ENCODE results near the gene RADX.
"Not testable (repeated sequence)": the region's sequence is repeated elsewhere in the genome, so short reads cannot be mapped to it uniquely, and the experiment has no call there.

The RADX gene, protein sequence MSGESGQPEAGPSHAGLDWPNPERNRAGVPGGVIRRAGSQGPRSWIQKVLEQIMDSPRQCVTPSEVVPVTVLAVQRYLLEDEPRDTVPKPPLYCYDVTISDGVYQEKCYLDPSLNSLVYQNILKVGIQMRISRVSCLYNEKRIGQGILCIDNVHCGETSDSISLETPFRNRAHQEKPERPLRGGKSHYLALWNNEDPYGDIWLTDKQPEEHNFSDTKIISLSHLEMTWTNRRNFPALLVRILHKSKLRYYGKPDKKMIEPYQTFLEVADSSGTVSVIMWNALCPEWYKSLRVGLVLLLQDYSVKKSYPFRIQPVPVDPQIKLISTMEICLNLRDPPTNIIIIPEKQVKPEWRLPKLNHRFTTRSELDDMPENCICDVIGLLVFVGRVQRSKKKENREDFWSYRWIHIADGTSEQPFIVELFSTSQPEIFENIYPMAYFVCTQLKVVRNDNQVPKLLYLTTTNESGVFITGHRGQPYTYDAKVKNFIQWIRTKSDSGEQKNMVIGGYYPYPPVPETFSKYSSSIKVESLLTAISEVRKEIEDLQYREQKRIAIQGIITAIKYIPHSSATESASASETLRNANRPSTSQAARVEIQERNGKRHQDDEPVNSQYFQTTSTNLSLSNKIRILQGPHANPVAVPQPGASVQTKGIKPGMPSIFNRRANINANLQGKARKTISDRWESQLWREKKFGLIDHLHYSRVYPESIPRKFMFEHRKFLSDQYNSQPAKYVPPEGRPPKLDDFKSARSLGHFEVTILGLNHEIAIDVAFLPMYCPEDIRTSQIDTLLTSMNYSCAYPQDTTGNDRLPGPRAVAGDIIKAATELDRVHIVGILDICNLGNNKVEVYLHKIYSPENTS

DNA sequence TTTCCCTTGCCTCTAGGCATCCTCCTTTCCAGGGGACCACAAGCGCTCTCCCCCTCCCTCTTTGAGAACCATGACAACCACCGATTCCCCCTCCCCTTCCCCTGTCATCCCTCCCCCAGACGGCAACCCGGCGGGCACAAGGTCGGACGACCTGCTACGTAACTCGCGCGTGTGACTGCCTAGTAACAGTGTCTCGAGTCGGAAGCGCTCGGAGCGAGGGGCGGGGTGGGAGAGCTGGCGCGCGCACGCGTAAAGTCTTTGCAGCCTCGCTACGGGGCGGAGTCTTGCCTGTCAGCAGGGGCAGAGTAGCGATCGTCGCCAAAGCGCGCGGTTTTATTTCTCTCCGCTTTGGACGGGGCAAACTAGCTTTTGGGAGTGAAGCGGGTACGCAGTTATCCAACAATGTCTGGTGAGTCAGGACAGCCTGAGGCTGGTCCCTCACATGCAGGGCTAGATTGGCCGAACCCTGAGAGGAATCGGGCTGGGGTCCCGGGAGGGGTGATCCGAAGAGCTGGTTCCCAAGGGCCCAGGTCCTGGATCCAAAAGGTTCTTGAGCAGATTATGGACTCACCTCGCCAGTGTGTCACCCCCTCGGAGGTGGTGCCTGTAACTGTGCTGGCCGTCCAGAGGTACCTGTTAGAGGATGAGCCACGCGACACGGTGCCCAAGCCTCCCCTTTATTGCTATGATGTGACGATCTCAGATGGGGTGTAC lies at the start of gene RADX:
Gene RADX (plus strand): TSS at position 300 of the 714 bp plus-strand sequence. CDS start 103 bp downstream, at position 403.
- peak; percentile 86 for DNase-seq (ENCODE audit: low spot score)

DNA sequence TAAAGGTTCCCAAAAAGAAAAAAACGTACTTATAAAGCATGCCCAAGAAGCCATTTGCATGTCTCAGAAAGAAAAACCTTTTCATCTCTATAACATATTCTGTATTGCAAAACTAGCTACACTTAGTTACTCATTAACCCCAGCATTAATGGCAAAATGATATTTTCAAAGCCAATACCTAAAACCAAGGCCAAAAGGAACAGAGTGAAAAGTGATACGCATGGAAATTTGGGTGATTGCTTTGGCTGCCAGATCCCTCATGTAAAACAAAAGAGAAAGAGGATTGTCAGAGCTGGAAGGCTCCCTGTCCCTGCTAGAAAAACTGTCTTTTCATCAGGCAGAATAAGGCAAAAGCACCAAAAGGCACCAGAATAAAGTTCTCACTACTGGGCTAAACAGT lies 46.8 kb upstream of the RADX start:
- no peak for DNase-seq (ENCODE audit: low spot score)

DNA sequence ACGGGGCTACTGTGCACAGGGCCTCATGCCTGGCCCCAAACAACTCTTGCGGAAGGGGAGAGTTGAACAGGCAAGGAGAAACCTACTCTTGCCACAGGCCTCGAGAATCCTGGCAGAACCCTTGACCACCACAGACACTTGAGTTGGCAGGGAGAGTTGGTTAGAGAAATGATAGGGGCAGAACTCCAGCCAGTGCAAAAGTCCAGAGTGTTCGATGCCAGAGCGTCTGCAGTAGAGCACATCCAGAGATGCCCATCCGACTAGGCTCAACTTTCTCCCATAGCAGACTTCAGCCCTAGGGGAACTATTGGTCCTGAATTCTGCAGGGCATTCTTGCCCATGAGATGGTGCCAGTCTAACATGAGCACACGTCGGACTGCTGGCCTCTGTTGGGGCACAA lies 45.4 kb upstream of the RADX start:
- DNase-seq (ENCODE audit: low spot score): no peak

DNA sequence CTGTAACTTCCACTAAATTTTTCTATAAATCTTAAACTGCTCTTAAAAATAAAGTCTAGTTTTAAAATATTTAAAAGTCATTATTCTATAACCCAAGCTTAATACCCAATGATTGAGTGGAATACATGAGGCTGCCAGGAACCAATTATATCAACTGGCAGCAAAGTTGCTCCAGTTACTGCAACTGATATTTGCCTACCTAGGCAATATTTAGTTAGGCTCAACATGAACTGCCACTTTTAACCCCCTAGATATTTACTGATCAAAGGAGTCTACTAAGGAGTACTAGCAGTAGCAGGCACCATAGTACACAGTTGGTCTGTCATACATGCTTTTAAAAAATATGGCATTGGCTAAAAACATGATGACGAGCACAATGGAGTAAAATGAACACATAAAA lies 29.9 kb upstream of the RADX start:
- no peak for DNase-seq (ENCODE audit: low spot score)

DNA sequence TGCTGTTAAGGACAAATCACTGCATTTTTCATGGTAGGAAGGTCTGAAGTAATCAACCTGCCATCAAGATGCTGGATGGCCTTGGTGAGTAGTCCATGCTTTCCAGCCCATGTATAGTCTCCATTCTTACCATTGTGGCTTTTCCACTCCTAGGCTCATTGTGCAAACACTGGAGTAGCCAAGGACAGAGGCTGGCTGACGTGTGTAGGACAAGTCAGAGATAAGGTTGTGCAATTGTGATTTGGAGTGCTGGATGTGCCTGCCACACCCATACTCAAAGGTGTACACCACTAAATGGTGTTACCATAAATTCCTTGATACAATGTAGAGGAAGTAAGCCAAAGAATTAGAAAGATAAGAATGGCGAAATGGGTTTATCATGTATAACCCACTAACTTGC lies 26.3 kb upstream of the RADX start:
- no peak for DNase-seq (ENCODE audit: low spot score)

DNA sequence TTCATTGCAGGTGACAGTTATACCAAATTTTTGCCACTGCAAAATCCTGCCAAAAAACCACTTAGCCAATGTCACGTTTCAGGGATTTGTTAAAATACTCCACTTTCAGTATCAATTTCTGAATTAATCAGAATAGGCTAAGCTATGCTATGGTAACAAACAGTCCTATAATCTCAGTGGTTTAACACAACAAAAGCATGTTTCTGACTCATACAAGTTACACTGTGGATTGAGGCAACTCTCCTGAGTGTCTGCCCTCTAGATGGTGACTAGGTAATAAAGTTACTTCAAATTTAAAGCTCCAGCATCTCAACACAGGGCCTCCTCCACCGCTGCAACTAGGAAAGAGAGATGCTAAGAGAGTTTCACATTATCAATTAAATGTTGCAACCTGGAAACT lies 23.0 kb upstream of the RADX start:
- no peak for DNase-seq (ENCODE audit: low spot score)

DNA sequence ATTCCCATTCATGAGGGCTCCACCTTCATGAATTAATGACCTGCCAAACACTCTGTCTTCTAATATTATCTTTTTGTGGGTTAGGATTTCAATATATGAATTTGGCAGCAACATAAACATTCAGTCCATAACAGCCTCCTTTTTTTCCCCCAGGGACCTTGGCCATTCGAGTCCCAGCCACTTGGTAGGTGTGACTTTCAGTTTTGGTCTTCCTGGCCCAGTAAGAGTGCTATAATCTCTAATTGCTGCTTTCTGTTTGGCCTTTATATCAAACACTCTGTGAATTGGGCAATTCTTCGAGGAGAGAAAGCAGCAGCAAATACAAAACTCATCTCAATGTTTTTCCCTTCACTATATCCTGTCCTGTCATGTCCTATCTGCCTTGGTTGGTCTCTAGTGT lies 12.4 kb upstream of the RADX start:
- no peak for DNase-seq (ENCODE audit: low spot score)

DNA sequence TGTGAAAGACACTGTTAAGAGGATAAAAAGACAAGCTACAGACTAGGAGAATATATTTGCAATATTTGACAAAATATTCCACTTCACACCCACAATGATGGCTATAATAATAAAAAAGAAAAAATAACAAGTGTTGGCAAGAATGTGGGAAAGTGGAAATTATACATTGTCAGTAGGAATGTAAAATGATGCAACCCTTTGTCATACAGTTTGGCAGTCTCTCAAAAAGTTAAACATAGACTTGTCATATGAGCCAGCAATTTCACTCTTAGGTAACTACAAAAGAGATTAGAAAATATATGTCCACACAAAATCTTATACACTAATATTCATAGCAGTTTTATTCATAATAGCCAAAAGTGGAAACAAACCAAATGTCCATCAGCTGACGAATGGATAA lies 5.2 kb upstream of the RADX start:
- no peak for DNase-seq (ENCODE audit: low spot score)

DNA sequence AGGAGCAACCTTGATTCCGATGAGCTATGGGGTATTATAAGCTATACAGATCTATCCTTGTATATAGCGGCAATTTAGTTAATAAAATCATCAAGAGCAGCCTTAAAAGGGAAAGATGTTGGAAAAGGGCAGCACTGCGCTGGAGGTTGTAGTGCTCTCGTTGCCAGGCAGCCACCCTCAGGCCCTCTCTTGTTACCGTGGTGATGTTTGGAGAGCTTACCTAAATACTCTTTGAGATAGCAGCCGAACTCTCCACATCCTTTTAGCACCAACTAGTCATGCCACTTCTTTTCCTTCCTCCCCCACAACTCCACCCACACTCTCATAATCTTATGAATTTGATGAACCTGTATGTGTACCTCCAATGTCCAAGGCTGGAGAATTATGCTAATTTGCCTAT lies 3.8 kb upstream of the RADX start:
- DNase-seq (ENCODE audit: low spot score): peak; percentile 36

DNA sequence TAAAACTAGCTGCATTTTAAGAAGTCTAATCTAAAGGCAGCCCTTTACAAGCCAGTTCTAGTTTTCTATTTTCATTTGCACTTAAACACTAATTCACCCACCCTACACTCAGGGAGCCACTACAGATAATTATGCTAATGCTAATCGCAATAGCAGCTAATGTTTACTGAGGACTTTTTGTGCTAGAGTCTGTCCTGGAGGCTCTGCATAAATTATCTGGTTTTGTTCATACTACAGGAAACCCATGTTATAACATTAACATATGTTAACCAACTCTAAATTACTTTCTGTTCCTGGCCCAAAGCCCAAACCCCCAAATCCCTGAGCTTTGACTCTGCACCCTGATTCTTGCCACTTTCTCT lies 480 bp upstream of the RADX start:
- no peak for DNase-seq (ENCODE audit: low spot score)

DNA sequence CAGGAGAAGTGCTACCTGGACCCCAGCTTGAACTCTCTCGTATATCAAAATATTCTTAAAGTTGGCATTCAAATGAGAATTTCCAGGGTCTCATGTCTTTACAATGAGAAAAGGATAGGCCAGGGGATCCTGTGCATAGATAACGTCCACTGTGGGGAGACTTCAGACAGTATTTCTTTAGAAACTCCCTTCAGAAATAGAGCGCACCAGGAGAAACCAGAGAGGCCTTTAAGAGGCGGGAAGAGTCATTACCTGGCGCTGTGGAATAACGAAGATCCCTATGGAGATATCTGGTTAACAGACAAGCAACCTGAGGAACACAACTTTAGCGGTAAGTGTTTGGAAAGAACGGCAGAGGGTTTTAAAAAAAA lies 600 bp downstream of the RADX start:
- no peak for DNase-seq (ENCODE audit: low spot score)

DNA sequence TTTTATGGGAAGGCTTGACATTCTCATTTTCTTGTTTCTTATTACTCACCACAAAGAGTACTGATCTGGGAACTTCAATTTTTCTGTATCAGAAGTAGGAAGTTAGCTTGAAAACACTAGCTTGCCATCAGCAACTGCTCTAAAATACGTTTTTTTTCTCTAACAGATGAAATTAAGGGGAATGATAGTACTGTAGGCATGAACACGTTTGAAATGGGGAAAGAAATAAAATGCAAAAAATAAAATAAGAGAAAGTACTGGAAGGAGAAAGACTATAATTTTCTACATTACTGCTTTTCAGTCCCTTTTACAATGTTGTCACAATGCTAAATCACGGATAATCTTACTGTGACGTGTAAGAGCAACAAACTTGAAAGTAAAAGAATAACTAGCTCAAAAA lies 1.5 kb downstream of the RADX start:
- no peak for DNase-seq (ENCODE audit: low spot score)

DNA sequence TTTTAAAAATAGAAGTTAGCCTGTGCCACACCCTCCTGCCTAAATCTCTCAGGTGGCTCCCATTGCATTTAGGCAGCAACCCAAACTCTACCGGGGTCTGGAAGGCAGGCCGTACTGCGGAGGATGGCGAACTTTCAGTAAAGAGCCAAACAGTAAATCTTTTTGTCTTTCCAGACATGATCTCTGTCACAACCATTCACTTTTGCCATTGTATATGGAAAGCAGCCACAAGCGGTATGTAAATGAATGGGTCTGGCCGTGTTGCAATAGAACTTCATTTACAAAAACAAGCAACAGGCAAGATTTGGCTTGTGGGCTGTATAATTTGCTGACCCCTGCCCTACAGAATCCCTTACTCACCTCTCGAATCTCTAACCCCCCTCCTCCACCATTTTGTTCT lies 3.3 kb downstream of the RADX start:
- DNase-seq (ENCODE audit: low spot score): no peak

DNA sequence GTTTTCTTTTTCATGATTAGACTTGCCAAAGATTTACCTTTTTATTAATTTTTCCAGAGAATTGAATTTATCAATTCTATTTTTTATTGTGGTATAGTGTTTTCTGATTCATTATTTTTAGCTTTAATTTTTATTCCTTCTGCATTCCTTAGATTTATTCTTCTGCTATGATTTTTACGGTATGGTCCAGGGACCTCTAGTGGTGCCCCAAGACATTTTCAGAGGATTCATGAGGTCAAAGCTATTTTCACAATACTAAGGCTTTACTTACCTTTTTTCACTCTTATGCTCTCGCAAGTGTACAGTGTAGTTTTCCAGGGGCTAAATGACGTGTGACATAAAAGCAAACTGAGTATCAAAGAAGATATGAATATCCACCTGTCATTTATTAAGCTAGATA lies 8.0 kb downstream of the RADX start:
- no peak for DNase-seq (ENCODE audit: low spot score)

DNA sequence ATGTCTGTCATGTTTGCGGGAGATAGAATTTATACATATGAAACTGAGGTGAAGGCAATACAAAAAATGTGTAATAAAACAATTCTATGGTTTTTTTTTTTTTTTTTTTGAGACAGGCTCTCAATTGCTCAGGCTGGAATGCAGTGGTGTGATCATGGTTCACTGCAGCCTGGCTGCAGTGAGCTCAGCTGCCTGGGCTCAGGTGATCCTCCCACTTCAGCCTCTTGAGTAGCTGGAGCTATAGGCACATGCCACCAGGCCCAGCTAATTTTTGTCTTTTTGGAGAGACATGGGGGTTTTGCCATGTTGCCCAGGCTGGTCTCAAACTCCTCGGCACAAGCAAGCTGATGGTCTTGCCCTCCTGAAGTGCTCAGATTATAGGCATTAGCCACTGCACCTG lies 10.1 kb downstream of the RADX start:
- DNase-seq (ENCODE audit: low spot score): no peak

DNA sequence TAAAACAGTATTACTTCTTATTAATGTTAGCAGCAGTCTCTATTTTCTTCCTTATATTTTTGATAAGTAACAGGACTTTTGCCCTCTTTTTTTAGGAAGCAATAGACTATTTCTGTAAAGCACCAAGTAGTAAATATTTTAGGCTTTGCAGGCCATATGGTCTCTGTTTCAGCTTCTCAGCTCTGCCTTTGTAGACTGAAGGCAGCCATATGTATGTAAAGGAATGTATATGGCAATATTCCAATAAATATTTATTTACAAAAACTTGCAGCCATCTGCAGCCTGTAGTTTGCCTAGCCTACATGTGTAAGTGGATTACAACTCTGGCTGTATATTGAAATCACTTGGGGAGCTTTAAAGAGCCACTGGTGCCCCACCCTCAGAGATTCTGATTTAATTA lies 15.0 kb downstream of the RADX start:
- DNase-seq (ENCODE audit: low spot score): no peak

DNA sequence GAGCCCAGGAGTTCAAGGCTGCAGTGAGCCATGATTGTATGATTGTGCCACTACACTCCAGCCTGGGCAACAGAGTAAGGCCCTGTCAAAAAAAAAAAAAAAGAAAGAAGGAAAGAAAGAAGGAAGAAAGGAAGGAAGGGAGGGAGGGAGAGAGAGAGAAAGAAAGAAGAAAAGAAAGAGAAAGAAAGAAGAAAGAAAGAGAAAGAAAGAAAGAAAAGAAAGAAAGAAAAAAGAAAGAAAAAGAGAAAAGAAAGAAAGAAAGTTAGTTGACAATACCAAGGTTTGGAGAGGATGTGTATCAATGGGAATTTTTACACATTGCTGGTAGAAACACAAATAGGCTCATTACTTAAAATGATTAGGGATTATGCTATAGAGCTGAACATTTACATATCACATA lies 19.8 kb downstream of the RADX start:
- DNase-seq (ENCODE audit: low spot score): no peak

DNA sequence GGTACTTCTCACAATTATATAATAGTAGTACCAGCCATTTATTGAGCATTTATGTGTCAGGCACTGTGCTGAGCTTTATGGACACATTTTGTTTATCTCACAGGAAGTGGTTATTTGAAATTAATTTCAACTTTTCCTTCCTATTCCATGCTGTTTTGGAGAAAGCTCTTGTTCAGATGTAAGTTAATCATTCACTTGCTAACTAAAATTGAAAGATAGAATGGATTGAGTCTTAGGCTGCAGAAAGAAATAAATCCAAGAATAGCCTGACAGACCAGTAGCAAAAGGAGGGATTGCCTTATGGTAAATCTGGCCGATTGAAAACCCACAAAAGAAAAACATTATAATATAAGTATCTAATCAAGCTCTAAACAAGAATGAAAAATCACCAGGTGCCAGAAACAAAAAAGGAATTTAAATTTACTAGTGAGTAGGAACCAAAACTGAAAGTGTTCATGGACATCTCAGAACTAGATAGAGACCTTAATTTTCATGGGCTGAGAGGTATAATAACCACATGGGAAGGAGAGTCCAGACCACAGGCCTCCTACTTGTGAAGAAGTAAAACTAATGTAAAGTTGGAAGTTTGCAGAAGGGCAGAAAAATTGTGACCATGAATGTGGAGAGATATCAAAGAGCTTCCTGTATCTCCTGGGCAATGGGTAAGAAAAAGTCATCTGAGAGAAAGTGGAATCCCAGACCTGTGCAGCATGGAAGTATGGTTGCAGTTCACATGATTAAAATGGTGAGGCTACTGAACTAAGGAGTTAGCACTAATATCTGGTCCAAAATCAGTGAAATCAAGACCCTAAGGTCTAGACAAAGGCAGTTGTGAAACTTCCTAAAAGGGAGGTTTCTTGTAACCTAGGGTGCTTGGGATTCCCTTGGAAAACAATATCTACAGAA lies 38.0 kb downstream of the RADX start:
- DNase-seq (ENCODE audit: low spot score): no peak

DNA sequence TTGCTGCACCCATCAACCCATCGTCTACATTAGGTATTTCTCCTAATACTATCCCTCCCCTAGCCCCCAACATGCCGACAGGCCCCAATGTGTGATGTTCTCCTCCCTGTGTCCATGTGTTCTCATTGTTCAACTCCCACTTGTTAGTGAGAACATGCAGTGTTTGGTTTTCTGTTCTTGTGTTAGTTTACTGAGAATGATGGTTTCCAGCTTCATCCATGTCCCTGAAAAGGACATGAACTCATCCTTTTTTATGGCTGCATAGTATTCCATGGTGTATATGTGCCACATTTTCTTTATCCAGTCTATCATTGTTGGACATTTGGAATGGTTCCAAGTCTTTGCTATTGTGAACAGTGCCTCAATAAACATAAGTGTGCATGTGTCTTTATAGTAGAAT lies 41.8 kb downstream of the RADX start:
- DNase-seq (ENCODE audit: low spot score): not testable (repeated sequence)

DNA sequence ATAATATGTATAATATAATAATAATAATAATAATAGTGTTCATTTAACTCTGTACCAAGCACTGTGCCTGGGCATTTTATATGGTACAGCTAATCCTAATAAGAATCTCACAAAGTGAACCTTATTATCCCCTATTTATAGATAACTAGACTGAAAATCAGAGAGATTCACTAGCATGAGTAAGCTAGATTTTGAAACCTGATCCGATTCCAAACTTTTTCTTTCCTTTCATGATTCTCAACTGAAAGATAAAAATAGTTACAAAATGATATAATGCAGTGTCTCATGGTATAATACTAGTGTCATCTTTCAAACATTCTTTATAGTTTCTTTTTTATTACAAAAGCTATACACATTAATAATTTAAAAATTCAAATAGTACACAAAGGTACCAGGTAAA lies 58.9 kb downstream of the RADX start:
- no peak for DNase-seq (ENCODE audit: low spot score)

DNA sequence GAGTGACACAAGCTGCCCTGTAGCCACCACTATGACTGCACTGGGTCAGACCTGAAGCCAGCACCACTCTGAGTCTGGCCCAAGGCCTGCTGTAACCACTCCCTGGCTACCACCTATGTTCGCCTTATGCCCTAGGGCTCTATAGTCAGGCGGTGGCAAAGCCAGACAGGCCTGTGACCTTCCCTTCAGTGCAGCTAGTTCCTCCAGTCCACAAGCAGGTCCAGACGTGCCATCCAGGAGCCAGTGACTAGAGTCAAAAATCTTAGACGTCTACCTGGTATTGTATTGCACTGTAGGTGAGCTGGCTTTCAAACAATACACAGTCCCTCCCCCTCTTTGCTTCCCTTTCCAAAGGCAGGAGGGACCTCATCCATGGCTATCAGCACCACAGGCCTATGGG lies 60.7 kb downstream of the RADX start:
- DNase-seq (ENCODE audit: low spot score): no peak

DNA sequence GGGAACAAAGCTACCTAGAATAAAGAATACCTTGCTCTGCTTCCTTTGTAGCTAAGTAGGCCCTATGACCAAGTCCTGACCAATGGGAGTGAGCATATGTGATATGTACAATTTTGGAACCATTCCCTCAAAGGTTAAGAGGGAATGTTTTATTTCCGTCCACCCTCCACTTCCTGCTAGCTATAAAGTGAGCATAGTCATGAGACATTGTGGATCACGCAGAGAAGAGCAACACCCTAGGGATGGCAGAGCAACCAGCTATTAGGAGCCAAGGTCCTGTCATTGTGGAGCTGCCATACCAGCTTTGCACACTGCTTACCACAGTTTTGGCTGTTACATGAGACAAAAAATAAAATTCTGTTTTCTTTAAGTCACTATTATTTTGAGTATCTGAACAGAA lies 68.9 kb downstream of the RADX start:
- no peak for DNase-seq (ENCODE audit: low spot score)
